ENCODE data around the gene NOD1. TPM values are rescaled to one million over a fixed set of nuclear protein-coding genes. Genes with fewer than 3 reads are reported as not detected.

Gene NOD1
- total and polyA plus RNA-seq, 2 of the 8 experiments (the other 6 are each of a cell fraction or from before 2014, with no cell fraction given), result 3.8 to 6.5 TPM

DNA sequence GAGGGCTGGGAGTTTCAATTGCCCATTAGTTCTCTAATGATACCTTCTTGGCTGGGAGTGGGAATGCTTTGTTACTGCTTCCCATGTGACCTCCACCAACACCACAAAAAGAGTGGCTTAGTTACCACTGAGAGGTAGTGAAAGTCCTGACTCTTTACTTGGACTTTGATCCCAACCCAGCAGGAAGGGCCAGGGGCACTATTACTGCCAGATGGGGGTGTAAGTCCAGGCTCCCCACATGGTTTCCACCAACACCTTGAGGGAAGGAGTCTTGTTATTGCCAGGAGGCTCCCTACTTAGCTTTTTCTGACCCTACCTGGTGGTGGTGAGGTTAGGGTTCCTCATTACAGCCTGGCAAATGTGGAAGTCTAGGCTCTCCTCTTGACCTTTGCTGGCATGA lies 14.6 kb upstream of the NOD1 start:
- Histone ChIP-seq H3K9me3 (ENCODE audit: insufficient read depth in 2 of 2, low read depth in 1 of 2, low read length in 1 of 2) (peaks cover 6 to 18% of the 10 kb centered on the region in 2 experiments), H2BK12ac (ENCODE audit: low read depth, low read length) (no peak overlapping the region)

More for the DNA sequence above, 14.6 kb upstream of the NOD1 start:
- no peak overlapping the region for H3K4me3 ChIP-seq (ENCODE audit: extremely low read depth in 1 of 4, insufficient read depth in 2 of 4, low read depth in 3 of 4, low read length in 4 of 4)
- H3K79me1 ChIP-seq (ENCODE audit: low read depth, low read length), result no peaks in the 10 kb centered on the region
- H4K91ac ChIP-seq (replicated peaks; ENCODE audit: insufficient read length, low read length), result no peak overlapping the region
- H3K4me2 ChIP-seq (ENCODE audit: insufficient read depth in 1 of 2, low read depth in 2 of 2, low read length in 2 of 2), result no peak overlapping the region
- H3K27me3 ChIP-seq (replicated peaks in 1 of 4; ENCODE audit: control insufficient read depth in 3 of 4, extremely low read depth in 1 of 4, insufficient read depth in 3 of 4, low read length in 3 of 4), result no peaks in the 10 kb centered on the region
- H4K8ac ChIP-seq (ENCODE audit: extremely low read depth, insufficient read depth, low read length), result no peak overlapping the region
- DNase-seq (ENCODE audit: low read depth in 1 of 2, low spot score in 2 of 2) (no peak), FAIRE-seq (no peak)
- no peak overlapping the region for H3K14ac ChIP-seq (ENCODE audit: insufficient read length)
- no peaks in the 10 kb centered on the region for H4K20me1 ChIP-seq (replicated peaks in 1 of 2; ENCODE audit: control insufficient read depth in 1 of 2, insufficient read depth in 2 of 2, low read length in 2 of 2)
- no peak for TF ChIP-seq SUZ12 (IDR thresholded peaks at IDR 0.05; ENCODE audit: low read length)
- TF ChIP-seq SIN3A (conservative IDR thresholded peaks at IDR 0.05 in 1 of 2, IDR thresholded peaks at IDR 0.05 in 1 of 2; ENCODE audit: low read depth in 1 of 2, low read length in 2 of 2), result no peak
- TF ChIP-seq, protein P1, sequence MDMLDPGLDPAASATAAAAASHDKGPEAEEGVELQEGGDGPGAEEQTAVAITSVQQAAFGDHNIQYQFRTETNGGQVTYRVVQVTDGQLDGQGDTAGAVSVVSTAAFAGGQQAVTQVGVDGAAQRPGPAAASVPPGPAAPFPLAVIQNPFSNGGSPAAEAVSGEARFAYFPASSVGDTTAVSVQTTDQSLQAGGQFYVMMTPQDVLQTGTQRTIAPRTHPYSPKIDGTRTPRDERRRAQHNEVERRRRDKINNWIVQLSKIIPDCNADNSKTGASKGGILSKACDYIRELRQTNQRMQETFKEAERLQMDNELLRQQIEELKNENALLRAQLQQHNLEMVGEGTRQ (IDR thresholded peaks at IDR 0.05; ENCODE audit: low read length), result no peak
- TF ChIP-seq RNF2 (IDR thresholded peaks at IDR 0.05; ENCODE audit: borderline replicate concordance, low read depth, low read length, missing control alignments, poor library complexity, severe bottlenecking), result no peak
- TF ChIP-seq, protein P2, sequence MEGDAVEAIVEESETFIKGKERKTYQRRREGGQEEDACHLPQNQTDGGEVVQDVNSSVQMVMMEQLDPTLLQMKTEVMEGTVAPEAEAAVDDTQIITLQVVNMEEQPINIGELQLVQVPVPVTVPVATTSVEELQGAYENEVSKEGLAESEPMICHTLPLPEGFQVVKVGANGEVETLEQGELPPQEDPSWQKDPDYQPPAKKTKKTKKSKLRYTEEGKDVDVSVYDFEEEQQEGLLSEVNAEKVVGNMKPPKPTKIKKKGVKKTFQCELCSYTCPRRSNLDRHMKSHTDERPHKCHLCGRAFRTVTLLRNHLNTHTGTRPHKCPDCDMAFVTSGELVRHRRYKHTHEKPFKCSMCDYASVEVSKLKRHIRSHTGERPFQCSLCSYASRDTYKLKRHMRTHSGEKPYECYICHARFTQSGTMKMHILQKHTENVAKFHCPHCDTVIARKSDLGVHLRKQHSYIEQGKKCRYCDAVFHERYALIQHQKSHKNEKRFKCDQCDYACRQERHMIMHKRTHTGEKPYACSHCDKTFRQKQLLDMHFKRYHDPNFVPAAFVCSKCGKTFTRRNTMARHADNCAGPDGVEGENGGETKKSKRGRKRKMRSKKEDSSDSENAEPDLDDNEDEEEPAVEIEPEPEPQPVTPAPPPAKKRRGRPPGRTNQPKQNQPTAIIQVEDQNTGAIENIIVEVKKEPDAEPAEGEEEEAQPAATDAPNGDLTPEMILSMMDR (IDR thresholded peaks at IDR 0.05; ENCODE audit: control extremely low read depth in 1 of 3, insufficient read depth in 1 of 3, low read depth in 1 of 3, low read length in 3 of 3), result no peak
- TF ChIP-seq TEAD4 (IDR thresholded peaks at IDR 0.05; ENCODE audit: low read depth, low read length), result no peak
- TF ChIP-seq ZNF274 (IDR thresholded peaks at IDR 0.05; ENCODE audit: borderline replicate concordance, extremely low read depth, low read length), result no peak
- no peak overlapping the region for H3K27ac ChIP-seq (ENCODE audit: low read depth, low read length)
- H3K23ac ChIP-seq (ENCODE audit: insufficient read length), result no peak overlapping the region
- H2AFZ ChIP-seq (ENCODE audit: low read length), result no peak overlapping the region
- no peak overlapping the region for H3K9ac ChIP-seq (replicated peaks in 1 of 4; ENCODE audit: extremely low read depth in 1 of 4, low read depth in 3 of 4, low read length in 3 of 4)
- no peak overlapping the region for H2BK5ac ChIP-seq (ENCODE audit: low read depth, low read length)
- H2BK15ac ChIP-seq (ENCODE audit: low read length), result no peak overlapping the region
- ChIA-PET CTCF (ENCODE audit: partially characterized antibody) (no interaction called here), POLR2A (ENCODE audit: partially characterized antibody) (interaction anchor here (2.5 kb wide), 1 partner anchor 15 kb away, joined by 7 read pairs; the partner anchor contains the start of gene NOD1)
- H3K23me2 ChIP-seq (ENCODE audit: low read depth, low read length), result no peaks in the 10 kb centered on the region
- no peak overlapping the region for H2BK120ac ChIP-seq (replicated peaks; ENCODE audit: low read depth, low read length)
- H3K4ac ChIP-seq (replicated peaks; ENCODE audit: insufficient read length, low read depth, low read length), result no peak overlapping the region
- no peak overlapping the region for H4K5ac ChIP-seq (ENCODE audit: insufficient read length, low read depth, low read length)
- H3K79me2 ChIP-seq (ENCODE audit: control insufficient read depth in 1 of 2, insufficient read depth in 2 of 2, low read length in 2 of 2), result no peaks in the 10 kb centered on the region
- peaks cover 5 to 30% (median 18%) of the 10 kb centered on the region in 4 experiments; a peak in 6 of 8 replicates for H3K36me3 ChIP-seq (ENCODE audit: control insufficient read depth in 2 of 4, insufficient read depth in 4 of 4, low read length in 3 of 4)
- no peak overlapping the region for H3K18ac ChIP-seq (ENCODE audit: extremely low read depth, low read length)
- H2BK20ac ChIP-seq (ENCODE audit: low read length), result no peak overlapping the region
- no peak overlapping the region for H3K56ac ChIP-seq (replicated peaks; ENCODE audit: insufficient read length, low read depth, low read length)
- H2AK5ac ChIP-seq (ENCODE audit: low read depth, low read length), result no peak overlapping the region
- no peaks in the 10 kb centered on the region for H3K4me1 ChIP-seq (replicated peaks in 1 of 4; ENCODE audit: control insufficient read depth in 3 of 4, insufficient read depth in 4 of 4, low read length in 3 of 4)

Data from H1 (cell line).